Fibroblast of pulmonary artery (primary cell): ENCODE data around the gene NDUFS3.
A peak's percentile ranks its signal among the peaks of the same experiment; 100 is the strongest.
"Not testable (repeated sequence)": the region's sequence is repeated elsewhere in the genome, so short reads cannot be mapped to it uniquely, and the experiment has no call there.

Source experiments
- DNase-seq: peaks from one replicate; pipeline ENCODE4 v3.0.0-alpha.2; 2010; ENCODE audit warnings: low read depth
- H3K4me3 ChIP-seq: replicated peaks from 2 replicates; pipeline ENCODE4 v1.5.1; 2011; ENCODE audit warnings: low read depth, mild to moderate bottlenecking, control low read depth, low read length, moderate library complexity
- CTCF ChIP-seq: IDR thresholded peaks from 2 replicates; pipeline ENCODE4 v1.5.1; 2011; ENCODE audit warnings: mild to moderate bottlenecking, control low read depth, low read length, inconsistent platforms; ENCODE audit errors: missing control alignments

The NDUFS3 gene

GRCh38 chr11:47578524-47579494, at the start of gene NDUFS3, which contains the start of gene KBTBD4:
Gene NDUFS3 (plus strand): TSS chr11:47579074. CDS start chr11:47579092, 18 bp downstream.
Gene KBTBD4 (minus strand): TSS chr11:47578970. CDS start chr11:47578951, 19 bp downstream.
- peak; percentile 90 for DNase-seq
- TF ChIP-seq CTCF, result no peak
- H3K4me3 ChIP-seq, result peak within 1 kb of the TSS; percentile 68

GRCh38 chr11:47529951-47530350, 48.9 kb upstream of the NDUFS3 start:
- TF ChIP-seq CTCF, result no peak
- DNase-seq, result no peak

GRCh38 chr11:47530721-47531120, 48.2 kb upstream of the NDUFS3 start:
- H3K4me3 ChIP-seq, DNase-seq: not testable (repeated sequence)

More at GRCh38 chr11:47529951-47530350, 48.9 kb upstream of the NDUFS3 start:
- no peak overlapping the region for H3K4me3 ChIP-seq

- H3K4me3 ChIP-seq, result no peak overlapping the region
- TF ChIP-seq CTCF, result no peak
- peak; percentile 57 for DNase-seq
These were observed 47.2 kb upstream of the NDUFS3 start for GRCh38 chr11:47531666-47532065.

- no peak for TF ChIP-seq CTCF
- no peak overlapping the region for H3K4me3 ChIP-seq
These were observed 46.2 kb upstream of the NDUFS3 start for GRCh38 chr11:47532597-47533213.

GRCh38 chr11:47533690-47534151, 45.2 kb upstream of the NDUFS3 start:
- DNase-seq, result peak; percentile 37
- no peak for TF ChIP-seq CTCF
- no peak overlapping the region for H3K4me3 ChIP-seq

More at GRCh38 chr11:47532597-47533213, 46.2 kb upstream of the NDUFS3 start:
- no peak for DNase-seq

- TF ChIP-seq CTCF, result no peak
- DNase-seq, result no peak
- no peak overlapping the region for H3K4me3 ChIP-seq
These were observed 44.1 kb upstream of the NDUFS3 start for GRCh38 chr11:47534704-47535251.
